B cell (primary cell): ENCODE results near the gene CAMTA1.

ENCODE experiments used
- EZH2 ChIP-seq: IDR thresholded peaks from 2 replicates; pipeline ENCODE4 v1.6.1; 2012; ENCODE audit warnings: borderline replicate concordance, low read depth, mild to moderate bottlenecking, moderate library complexity, low read length; ENCODE audit not compliant: insufficient read depth, poor library complexity, severe bottlenecking
- TF ChIP-seq, protein P1 (sequence below): fragments of 200-600 bp; IDR thresholded peaks from one replicate; pipeline ENCODE4 v1.8.0; 2022; ENCODE audit warnings: antibody characterized with exemption, mild to moderate bottlenecking

DNA sequence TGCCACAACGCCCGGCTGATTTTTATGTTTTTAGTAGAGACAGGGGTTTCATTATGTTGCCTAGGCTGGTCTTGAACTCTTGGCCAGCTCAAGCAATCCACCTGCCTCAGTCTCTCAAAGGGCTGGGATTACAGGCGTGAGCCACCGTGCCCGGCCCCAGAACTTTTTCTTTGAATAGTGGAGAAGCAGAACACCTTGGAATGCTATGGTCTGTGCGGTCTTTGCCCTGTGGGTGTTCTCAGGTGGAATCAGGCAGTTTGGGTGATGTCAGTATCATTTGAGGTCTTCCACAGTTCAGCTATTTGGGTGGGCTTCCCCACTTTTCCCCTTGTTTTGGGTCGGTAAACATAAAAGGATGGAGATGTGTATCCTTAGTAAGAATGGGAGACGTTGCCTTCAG, 17.6 kb downstream of the CAMTA1 start:
- TF ChIP-seq, protein P1, sequence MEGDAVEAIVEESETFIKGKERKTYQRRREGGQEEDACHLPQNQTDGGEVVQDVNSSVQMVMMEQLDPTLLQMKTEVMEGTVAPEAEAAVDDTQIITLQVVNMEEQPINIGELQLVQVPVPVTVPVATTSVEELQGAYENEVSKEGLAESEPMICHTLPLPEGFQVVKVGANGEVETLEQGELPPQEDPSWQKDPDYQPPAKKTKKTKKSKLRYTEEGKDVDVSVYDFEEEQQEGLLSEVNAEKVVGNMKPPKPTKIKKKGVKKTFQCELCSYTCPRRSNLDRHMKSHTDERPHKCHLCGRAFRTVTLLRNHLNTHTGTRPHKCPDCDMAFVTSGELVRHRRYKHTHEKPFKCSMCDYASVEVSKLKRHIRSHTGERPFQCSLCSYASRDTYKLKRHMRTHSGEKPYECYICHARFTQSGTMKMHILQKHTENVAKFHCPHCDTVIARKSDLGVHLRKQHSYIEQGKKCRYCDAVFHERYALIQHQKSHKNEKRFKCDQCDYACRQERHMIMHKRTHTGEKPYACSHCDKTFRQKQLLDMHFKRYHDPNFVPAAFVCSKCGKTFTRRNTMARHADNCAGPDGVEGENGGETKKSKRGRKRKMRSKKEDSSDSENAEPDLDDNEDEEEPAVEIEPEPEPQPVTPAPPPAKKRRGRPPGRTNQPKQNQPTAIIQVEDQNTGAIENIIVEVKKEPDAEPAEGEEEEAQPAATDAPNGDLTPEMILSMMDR = no peak
- no peak for TF ChIP-seq EZH2
